Progenitor cell of endocrine pancreas (in vitro differentiated cells): Measurements from ENCODE around the gene CARD6. TPM values are rescaled to one million over a fixed set of nuclear protein-coding genes. Genes with fewer than 3 reads are reported as not detected.
"Not testable (repeated sequence)": the region's sequence is repeated elsewhere in the genome, so short reads cannot be mapped to it uniquely, and the experiment has no call there.

ENCODE experiments used
- DNase-seq: peaks from one replicate; pipeline ENCODE4 v3.0.0; 2021; ENCODE audit warnings: low spot score; ENCODE audit not compliant: unreplicated experiment
- H3K27ac Mint-ChIP-seq: 2 replicates; pipeline ENCODE4 v1.8.0; 2021; ENCODE audit warnings: mild to moderate bottlenecking, moderate library complexity, mixed read lengths
- H3K27me3 Mint-ChIP-seq: 2 replicates; pipeline ENCODE4 v1.8.0; 2021; ENCODE audit warnings: mixed read lengths
- H3K36me3 Mint-ChIP-seq: 2 replicates; pipeline ENCODE4 v1.8.0; 2022; ENCODE audit warnings: mixed read lengths; ENCODE audit not compliant: insufficient read depth
- H3K4me1 Mint-ChIP-seq: 2 replicates; pipeline ENCODE4 v1.8.0; 2021; ENCODE audit warnings: low read depth, mixed read lengths
- H3K4me3 Mint-ChIP-seq: 2 replicates; pipeline ENCODE4 v1.8.0; 2021; ENCODE audit warnings: low read depth, mild to moderate bottlenecking, moderate library complexity, mixed read lengths
- H3K9me3 Mint-ChIP-seq: 2 replicates; pipeline ENCODE4 v1.8.0; 2021; ENCODE audit warnings: low read depth, mixed read lengths
- total RNA-seq: library from RNA; stranded (reverse); gene quantifications from 2 replicates; pipeline ENCODE4 v1.2.1, GENCODE V29; 2021
- TF ChIP-seq, protein P1 (sequence below): fragments of 200-600 bp; sonication (generic); IDR thresholded peaks from one replicate; pipeline ENCODE4 v1.5.0; 2021; ENCODE audit warnings: antibody characterized with exemption, mild to moderate bottlenecking; ENCODE audit not compliant: unreplicated experiment

Gene CARD6
- total RNA-seq, 1 donor from 2014 or later, result 0.74 TPM

DNA sequence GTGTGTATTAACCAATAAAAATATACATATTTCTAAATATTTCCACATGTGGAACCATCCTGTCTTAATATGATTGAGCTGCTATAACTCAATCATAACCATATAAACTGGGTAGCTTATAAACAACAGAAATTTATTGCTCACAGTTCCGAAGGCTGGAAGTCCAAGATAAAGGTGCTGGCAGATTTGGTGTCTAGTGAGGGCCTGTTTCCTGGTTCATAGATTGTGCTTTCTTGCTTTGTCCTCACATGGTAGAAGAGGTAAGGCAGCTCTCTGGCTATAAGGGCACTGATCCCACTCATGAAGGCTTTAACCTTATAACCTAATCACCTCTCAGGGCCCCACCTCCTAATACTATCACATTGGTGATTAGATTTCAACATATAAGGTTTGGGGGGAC, 29.0 kb upstream of the CARD6 start:
- H3K9me3 Mint-ChIP-seq, result no peaks in the 10 kb centered on the region
- no peak for DNase-seq
- no peaks in the 10 kb centered on the region for H3K4me1 Mint-ChIP-seq
- no peak overlapping the region for H3K4me3 Mint-ChIP-seq
- H3K27me3 Mint-ChIP-seq, result no peaks in the 10 kb centered on the region
- TF ChIP-seq, protein P1, sequence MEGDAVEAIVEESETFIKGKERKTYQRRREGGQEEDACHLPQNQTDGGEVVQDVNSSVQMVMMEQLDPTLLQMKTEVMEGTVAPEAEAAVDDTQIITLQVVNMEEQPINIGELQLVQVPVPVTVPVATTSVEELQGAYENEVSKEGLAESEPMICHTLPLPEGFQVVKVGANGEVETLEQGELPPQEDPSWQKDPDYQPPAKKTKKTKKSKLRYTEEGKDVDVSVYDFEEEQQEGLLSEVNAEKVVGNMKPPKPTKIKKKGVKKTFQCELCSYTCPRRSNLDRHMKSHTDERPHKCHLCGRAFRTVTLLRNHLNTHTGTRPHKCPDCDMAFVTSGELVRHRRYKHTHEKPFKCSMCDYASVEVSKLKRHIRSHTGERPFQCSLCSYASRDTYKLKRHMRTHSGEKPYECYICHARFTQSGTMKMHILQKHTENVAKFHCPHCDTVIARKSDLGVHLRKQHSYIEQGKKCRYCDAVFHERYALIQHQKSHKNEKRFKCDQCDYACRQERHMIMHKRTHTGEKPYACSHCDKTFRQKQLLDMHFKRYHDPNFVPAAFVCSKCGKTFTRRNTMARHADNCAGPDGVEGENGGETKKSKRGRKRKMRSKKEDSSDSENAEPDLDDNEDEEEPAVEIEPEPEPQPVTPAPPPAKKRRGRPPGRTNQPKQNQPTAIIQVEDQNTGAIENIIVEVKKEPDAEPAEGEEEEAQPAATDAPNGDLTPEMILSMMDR, result no peak
- no peaks in the 10 kb centered on the region for H3K36me3 Mint-ChIP-seq
- H3K27ac Mint-ChIP-seq, result no peak overlapping the region

DNA sequence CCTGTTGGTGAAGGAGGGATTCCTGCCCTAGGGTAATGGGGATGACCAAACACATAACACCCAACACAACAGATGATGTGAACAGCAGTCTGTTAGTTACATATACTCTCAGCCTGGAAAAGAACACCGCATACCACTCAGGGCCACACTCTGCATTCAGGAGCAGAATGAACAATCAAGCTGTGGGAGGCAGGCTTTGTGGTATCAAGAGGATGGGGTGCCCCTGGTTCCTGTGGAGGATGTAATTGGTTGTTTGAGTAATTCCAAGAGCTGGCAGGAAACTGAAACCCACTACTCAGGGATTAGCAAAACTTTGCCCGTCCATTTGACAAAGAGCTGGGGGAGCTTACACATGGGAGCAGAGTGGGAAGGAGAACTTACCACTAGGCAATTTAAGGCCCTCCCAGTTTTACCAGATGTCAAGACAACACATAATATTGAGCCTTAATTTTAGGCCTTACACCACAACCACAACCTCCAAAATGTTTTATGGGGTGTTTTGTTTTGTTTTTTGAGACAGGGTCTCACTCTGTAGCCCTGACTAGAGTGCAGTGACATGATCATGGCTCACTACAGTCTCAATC, 27.4 kb upstream of the CARD6 start:
- no peak for DNase-seq
- Mint-ChIP-seq H3K27ac (no peak overlapping the region), H3K27me3 (no peaks in the 10 kb centered on the region), H3K9me3 (no peaks in the 10 kb centered on the region), H3K4me1 (no peaks in the 10 kb centered on the region), H3K36me3 (no peaks in the 10 kb centered on the region), H3K4me3 (no peak overlapping the region)
- TF ChIP-seq, protein P1, result no peak

DNA sequence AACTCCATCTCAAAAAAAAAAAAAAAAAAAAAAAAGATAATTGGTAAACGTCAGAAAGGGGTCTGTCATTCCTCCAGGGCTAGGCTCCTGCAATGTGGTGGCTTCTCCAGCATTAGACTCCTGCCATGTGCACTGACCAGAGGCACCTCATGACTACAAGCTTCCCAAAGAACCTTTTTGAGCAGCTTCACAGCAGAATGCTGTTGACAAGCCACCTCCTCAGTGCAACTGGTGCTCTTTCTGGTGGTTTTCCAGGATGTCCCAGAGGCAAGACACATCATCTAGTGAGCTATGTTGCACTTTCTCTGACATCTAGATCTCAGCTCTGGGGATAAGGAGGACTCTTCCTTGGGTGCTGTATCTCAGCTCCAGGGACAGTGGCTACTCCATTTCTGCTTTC, 17.7 kb upstream of the CARD6 start:
- no peaks in the 10 kb centered on the region for H3K9me3 Mint-ChIP-seq
- peak overlapping the region; percentile 45 for H3K27ac Mint-ChIP-seq
- TF ChIP-seq, protein P1, result no peak
- peaks cover 17% of the 10 kb centered on the region for H3K36me3 Mint-ChIP-seq
- no peaks in the 10 kb centered on the region for H3K27me3 Mint-ChIP-seq
- H3K4me3 Mint-ChIP-seq, result no peak overlapping the region
- DNase-seq, result no peak
- H3K4me1 Mint-ChIP-seq, result no peaks in the 10 kb centered on the region

DNA sequence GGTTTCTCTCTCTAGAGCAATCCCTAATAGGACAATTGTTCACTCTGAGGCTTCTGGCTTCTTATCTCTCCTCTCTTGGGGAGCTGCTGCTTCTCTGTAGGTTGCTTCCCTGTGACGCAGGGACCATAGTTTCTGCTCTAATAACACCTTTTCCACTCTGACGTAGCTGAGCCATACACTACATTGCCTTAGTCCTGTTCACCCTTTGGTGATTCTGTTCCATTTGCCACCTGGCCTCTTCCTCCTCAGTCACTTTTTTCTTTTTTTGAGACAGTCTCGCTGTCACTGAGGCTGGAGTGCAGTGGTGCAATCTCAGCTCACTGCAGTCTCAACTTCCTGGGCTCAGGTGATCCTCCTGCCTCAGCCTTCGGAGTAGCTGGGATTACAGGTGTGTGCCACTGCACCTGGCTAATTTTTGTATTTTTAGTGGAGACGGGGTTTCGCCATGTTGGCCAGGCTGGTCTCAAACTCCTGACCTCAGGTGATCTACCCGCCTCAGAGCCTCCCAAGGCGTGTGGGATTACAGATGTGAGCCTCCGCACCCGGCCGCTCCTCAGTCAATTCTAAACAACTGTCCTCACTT, 15.6 kb upstream of the CARD6 start:
- H3K9me3 Mint-ChIP-seq, H3K4me3 Mint-ChIP-seq, DNase-seq, H3K4me1 Mint-ChIP-seq, H3K27me3 Mint-ChIP-seq: not testable (repeated sequence)
- Mint-ChIP-seq H3K36me3 (peaks cover 35% of the 10 kb centered on the region), H3K27ac (peak overlapping the region; percentile 89)

DNA sequence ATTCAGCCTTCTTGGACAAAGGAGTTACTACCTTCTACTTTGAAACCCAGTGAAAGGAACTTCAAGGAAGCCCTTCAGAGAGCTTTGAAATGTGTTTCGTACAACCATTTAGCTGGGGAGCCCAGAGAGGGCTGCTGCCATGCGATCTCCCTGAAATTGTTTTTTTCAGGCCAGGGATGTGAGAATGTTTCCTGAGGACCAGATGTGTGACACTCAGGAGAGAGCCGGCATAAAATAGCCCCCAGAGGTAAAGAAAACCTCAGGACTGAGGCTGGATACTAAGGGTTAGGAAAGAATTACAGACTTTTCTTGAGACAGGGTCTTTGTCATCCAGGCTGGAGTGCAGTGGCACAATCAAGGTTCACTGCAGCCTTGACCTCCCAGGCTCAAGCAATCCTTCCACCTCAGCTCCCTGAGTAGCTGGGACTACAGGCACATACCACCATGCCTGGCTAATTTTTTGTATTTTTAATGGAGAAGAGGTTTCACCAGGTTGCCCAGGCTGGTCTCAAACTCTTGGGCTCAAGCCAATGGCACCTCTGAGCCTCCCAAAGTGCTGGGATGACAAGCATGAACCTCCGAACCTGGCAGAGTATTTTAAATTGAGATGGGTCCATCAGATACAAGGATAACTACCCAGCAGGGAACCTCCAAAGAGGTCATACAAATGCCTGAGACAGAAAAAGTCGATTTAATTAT, 14.5 kb upstream of the CARD6 start:
- Mint-ChIP-seq H3K27me3 (no peaks in the 10 kb centered on the region), H3K9me3 (no peaks in the 10 kb centered on the region), H3K4me1 (peaks cover 2% of the 10 kb centered on the region), H3K27ac (peak overlapping the region; percentile 71), H3K36me3 (peaks cover 40% of the 10 kb centered on the region), H3K4me3 (no peak overlapping the region)
- TF ChIP-seq, protein P1, result no peak
- no peak for DNase-seq
